ENCODE measurements around the gene YTHDF1.

The YTHDF1 gene

DNA sequence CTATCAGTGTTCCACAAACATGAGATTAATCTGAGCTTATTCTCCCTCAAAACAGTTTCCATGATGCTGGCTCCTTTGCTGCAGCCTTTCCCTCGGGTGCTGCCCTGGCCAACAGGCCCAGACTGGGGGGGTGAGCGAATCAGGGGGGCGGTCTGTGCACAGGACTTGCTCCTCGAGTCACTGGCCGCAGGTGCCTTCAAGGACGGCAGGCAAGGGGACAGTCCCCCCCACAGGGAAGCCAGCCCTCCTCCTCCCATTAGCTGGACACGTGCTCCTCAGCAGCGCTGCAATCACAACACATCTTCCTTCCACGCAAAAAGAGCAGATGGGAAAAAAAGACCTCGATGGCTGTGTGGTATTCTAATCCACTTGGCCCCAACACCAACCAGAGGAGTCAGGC, 10.0 kb downstream of the YTHDF1 start:
- H3K36me3 ChIP-seq (ENCODE audit: insufficient read depth, insufficient read length, low read length) = peaks cover 96% of the 10 kb centered on the region

DNA sequence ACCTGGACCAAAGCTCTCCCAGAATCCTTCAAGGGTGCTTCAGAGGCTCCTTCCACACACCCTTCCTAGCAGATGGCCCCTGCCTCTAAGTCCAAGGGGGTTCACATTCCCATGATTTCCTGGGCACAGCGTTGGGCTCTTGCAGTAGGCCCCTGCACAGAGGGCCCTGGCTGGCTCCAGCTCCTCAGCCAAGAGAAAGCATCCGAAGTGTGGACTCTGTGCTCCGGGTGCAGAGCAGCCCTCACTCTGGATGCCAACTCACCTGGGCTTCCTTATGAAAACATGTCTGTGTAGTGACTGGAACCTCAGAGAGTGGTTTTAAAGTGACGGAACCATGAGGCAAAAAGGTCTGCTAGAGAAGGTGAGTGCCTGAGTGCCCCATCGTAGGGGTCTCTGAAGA, 11.6 kb downstream of the YTHDF1 start:
- peaks cover 2% of the 10 kb centered on the region for H3K4me1 ChIP-seq (ENCODE audit: insufficient read depth, insufficient read length)

More for the DNA sequence above, 10.0 kb downstream of the YTHDF1 start:
- no peak for TF ChIP-seq YY1 (IDR thresholded peaks at IDR 0.05; ENCODE audit: insufficient read depth, insufficient read length)
- no peak for TF ChIP-seq SUZ12 (IDR thresholded peaks at IDR 0.05; ENCODE audit: extremely low read depth, insufficient read depth, insufficient read length)
- no peak for TF ChIP-seq ZNF274 (IDR thresholded peaks at IDR 0.05; ENCODE audit: low read depth, low read length)
- Histone ChIP-seq H3K27me3 (ENCODE audit: insufficient read depth, insufficient read length) (no peaks in the 10 kb centered on the region), H3K9me3 (ENCODE audit: insufficient read depth, low read length) (no peaks in the 10 kb centered on the region), H3K4me1 (ENCODE audit: insufficient read depth, insufficient read length) (peaks cover 2% of the 10 kb centered on the region), H3K4me3 (ENCODE audit: insufficient read length, low read depth) (no peak overlapping the region), H3K9ac (ENCODE audit: insufficient read length, low read depth) (no peak overlapping the region)
- no peak for DNase-seq (ENCODE audit: low read depth, low spot score)

DNA sequence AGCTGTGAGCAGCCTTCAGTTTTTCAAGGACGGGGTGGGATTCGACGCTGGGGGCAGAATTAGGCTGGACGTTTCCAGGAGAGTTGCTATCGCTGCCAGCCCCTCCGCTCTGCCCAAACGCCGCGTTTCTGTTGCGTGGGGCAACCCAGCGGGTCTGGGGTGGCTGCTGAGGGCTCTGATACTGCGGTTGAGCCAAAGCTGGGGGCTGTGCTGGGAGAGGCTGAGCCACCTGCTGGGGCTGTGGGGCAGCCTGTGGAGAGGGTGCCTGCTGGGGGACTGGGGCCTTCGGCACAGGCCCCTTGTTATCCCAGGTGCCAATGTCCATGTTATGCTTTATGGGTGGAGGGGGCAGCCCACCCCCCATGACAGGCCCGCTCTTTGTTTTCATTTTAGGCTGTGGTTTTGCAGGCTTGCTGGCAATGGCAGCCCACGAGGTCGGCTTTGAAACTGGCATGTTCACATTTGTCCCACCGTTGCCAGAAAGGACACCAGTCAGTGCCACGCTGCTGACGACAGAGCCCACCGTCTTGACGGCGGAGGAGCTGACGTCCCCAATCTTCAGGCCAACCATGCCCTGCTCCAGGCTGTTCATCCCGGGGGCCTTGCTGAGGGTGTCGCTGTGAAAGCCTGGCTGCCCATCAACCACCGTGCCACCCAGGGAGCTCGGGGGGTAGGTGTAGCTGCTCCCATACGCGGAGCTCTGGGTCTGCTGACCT, 13.0 kb downstream of the YTHDF1 start:
- H3K4me1 ChIP-seq (ENCODE audit: insufficient read depth, insufficient read length) = peaks cover 2% of the 10 kb centered on the region
- H3K9ac ChIP-seq (ENCODE audit: insufficient read length, low read depth) = no peak overlapping the region
- DNase-seq (ENCODE audit: low read depth, low spot score) = no peak
- TF ChIP-seq YY1 (IDR thresholded peaks at IDR 0.05; ENCODE audit: insufficient read depth, insufficient read length) (no peak), SUZ12 (IDR thresholded peaks at IDR 0.05; ENCODE audit: extremely low read depth, insufficient read depth, insufficient read length) (no peak), ZNF274 (IDR thresholded peaks at IDR 0.05; ENCODE audit: low read depth, low read length) (no peak)
- no peaks in the 10 kb centered on the region for H3K9me3 ChIP-seq (ENCODE audit: insufficient read depth, low read length)
- no peaks in the 10 kb centered on the region for H3K27me3 ChIP-seq (ENCODE audit: insufficient read depth, insufficient read length)
- no peak overlapping the region for H3K4me3 ChIP-seq (ENCODE audit: insufficient read length, low read depth)
- peaks cover 95% of the 10 kb centered on the region for H3K36me3 ChIP-seq (ENCODE audit: insufficient read depth, insufficient read length, low read length)

More for the DNA sequence above, 11.6 kb downstream of the YTHDF1 start:
- no peak overlapping the region for H3K4me3 ChIP-seq (ENCODE audit: insufficient read length, low read depth)
- no peak for DNase-seq (ENCODE audit: low read depth, low spot score)
- no peaks in the 10 kb centered on the region for H3K9me3 ChIP-seq (ENCODE audit: insufficient read depth, low read length)
- H3K27me3 ChIP-seq (ENCODE audit: insufficient read depth, insufficient read length) = no peaks in the 10 kb centered on the region
- TF ChIP-seq YY1 (IDR thresholded peaks at IDR 0.05; ENCODE audit: insufficient read depth, insufficient read length) (no peak), ZNF274 (IDR thresholded peaks at IDR 0.05; ENCODE audit: low read depth, low read length) (no peak), SUZ12 (IDR thresholded peaks at IDR 0.05; ENCODE audit: extremely low read depth, insufficient read depth, insufficient read length) (no peak)
- peaks cover 97% of the 10 kb centered on the region for H3K36me3 ChIP-seq (ENCODE audit: insufficient read depth, insufficient read length, low read length)
- H3K9ac ChIP-seq (ENCODE audit: insufficient read length, low read depth) = no peak overlapping the region

DNA sequence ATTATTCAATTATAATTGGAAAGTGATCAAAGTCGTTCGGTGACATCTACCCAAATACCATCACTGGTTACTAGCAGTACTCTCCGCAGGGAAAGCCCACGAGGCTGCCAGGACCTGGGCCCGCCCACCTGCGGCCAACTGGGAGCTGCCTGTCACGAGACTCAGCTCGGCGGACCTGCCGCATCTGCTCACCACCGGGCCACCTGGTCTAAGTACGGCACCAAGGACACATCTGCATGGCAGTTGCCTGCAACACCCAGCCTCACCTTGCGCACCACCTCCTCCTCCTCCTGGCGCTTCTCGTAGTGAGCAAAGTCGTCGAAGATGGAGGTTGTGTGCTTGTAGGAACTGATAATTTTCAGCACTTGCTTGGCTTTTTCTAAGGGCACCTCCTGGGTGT, 13.9 kb downstream of the YTHDF1 start:
- Histone ChIP-seq H3K4me3 (ENCODE audit: insufficient read length, low read depth) (no peak overlapping the region), H3K36me3 (ENCODE audit: insufficient read depth, insufficient read length, low read length) (peaks cover 93% of the 10 kb centered on the region), H3K4me1 (ENCODE audit: insufficient read depth, insufficient read length) (peaks cover 5% of the 10 kb centered on the region), H3K9ac (ENCODE audit: insufficient read length, low read depth) (no peak overlapping the region), H3K9me3 (ENCODE audit: insufficient read depth, low read length) (no peaks in the 10 kb centered on the region), H3K27me3 (ENCODE audit: insufficient read depth, insufficient read length) (no peaks in the 10 kb centered on the region)
- TF ChIP-seq YY1 (IDR thresholded peaks at IDR 0.05; ENCODE audit: insufficient read depth, insufficient read length) = no peak
- no peak for TF ChIP-seq SUZ12 (IDR thresholded peaks at IDR 0.05; ENCODE audit: extremely low read depth, insufficient read depth, insufficient read length)
- TF ChIP-seq ZNF274 (IDR thresholded peaks at IDR 0.05; ENCODE audit: low read depth, low read length) = no peak
- DNase-seq (ENCODE audit: low read depth, low spot score) = no peak

DNA sequence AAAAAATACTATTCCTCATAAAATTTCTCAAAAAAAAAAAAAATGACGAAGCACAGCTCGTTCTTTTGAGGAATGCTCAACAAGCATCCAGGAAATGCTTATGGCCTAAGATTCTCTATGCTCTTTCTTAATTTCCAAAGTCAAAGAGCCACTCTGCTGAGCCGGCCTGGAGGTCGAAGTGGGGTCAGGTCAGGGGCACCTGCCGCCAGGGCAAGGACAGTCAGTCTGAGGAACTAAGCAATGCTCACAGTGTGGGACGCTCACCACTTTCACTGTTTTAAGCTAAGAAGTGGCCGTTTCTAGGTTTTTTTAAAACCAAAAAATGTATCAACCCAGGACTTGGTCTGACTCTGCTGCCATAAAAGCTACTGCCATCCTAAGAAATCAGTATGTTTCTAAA, 17.3 kb downstream of the YTHDF1 start:
- H3K9me3 ChIP-seq (ENCODE audit: insufficient read depth, low read length) = no peaks in the 10 kb centered on the region
- no peaks in the 10 kb centered on the region for H3K27me3 ChIP-seq (ENCODE audit: insufficient read depth, insufficient read length)
- peaks cover 88% of the 10 kb centered on the region for H3K36me3 ChIP-seq (ENCODE audit: insufficient read depth, insufficient read length, low read length)
- no peak for TF ChIP-seq YY1 (IDR thresholded peaks at IDR 0.05; ENCODE audit: insufficient read depth, insufficient read length)
- TF ChIP-seq ZNF274 (IDR thresholded peaks at IDR 0.05; ENCODE audit: low read depth, low read length) = no peak
- TF ChIP-seq SUZ12 (IDR thresholded peaks at IDR 0.05; ENCODE audit: extremely low read depth, insufficient read depth, insufficient read length) = no peak
- H3K4me3 ChIP-seq (ENCODE audit: insufficient read length, low read depth) = no peak overlapping the region
- no peak overlapping the region for H3K9ac ChIP-seq (ENCODE audit: insufficient read length, low read depth)
- DNase-seq (ENCODE audit: low read depth, low spot score) = no peak
- H3K4me1 ChIP-seq (ENCODE audit: insufficient read depth, insufficient read length) = peaks cover 6% of the 10 kb centered on the region

DNA sequence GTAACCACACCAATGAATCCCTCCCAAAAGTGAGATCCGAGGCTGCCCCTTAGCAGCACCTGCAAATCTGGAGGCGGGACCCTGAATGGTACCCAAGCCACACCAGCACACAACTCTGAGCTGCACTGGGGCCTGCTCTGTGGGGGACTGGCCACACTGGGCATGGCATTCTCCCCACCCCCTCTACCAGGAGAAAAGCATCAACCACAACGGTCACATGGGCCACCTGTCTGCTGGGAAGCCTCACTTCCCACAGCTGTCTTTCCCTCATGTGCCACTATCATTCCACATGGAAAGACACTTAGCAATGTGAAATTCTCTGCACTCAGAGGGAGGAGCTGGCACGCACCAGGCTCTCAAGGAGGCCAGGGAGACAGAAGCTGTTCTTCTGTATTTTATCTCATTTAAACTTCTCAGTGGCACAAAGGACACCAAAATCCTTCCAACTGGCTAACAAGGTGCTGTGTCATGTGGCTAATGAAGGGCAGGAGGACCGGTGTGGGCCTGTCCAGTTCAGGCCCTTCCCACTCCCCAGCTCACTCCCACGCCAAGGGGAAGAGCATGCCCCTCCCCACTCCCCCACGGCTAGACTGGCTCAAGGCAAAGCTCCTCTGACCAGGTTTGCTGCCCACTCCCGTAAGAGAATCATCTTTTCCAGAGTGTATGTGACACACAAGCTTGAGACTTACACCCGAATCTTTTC, 19.0 kb downstream of the YTHDF1 start:
- Histone ChIP-seq H3K4me3 (ENCODE audit: insufficient read length, low read depth) (no peak overlapping the region), H3K27me3 (ENCODE audit: insufficient read depth, insufficient read length) (no peaks in the 10 kb centered on the region), H3K9ac (ENCODE audit: insufficient read length, low read depth) (no peak overlapping the region), H3K4me1 (ENCODE audit: insufficient read depth, insufficient read length) (peaks cover 6% of the 10 kb centered on the region), H3K36me3 (ENCODE audit: insufficient read depth, insufficient read length, low read length) (peaks cover 72% of the 10 kb centered on the region), H3K9me3 (ENCODE audit: insufficient read depth, low read length) (no peaks in the 10 kb centered on the region)
- no peak for TF ChIP-seq SUZ12 (IDR thresholded peaks at IDR 0.05; ENCODE audit: extremely low read depth, insufficient read depth, insufficient read length)
- no peak for DNase-seq (ENCODE audit: low read depth, low spot score)

DNA sequence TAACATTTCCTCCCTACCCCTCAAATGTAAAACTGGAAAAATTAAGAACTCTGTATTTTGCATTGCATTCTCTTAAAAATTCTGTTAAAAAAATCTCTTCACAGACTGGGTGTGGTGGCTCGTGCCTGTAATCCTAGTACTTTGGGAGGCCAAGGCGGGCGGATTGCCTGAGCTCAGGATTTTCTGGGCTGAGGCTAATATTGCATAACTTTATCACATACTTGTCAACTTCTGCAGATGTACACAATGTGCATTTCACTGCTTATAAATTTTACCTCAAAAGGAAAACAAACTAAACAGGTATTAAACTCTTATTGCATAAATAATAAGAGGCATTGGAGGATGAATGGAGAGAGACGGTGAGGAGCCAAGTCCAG, 21.1 kb downstream of the YTHDF1 start:
- H3K36me3 ChIP-seq (ENCODE audit: insufficient read depth, insufficient read length, low read length) = peaks cover 50% of the 10 kb centered on the region

More for the DNA sequence above, 21.1 kb downstream of the YTHDF1 start:
- Histone ChIP-seq H3K4me3 (ENCODE audit: insufficient read length, low read depth) (no peak overlapping the region), H3K4me1 (ENCODE audit: insufficient read depth, insufficient read length) (peaks cover 6% of the 10 kb centered on the region), H3K27me3 (ENCODE audit: insufficient read depth, insufficient read length) (no peaks in the 10 kb centered on the region), H3K9ac (ENCODE audit: insufficient read length, low read depth) (no peak overlapping the region), H3K9me3 (ENCODE audit: insufficient read depth, low read length) (no peaks in the 10 kb centered on the region)
- DNase-seq (ENCODE audit: low read depth, low spot score) = no peak
- TF ChIP-seq ZNF274 (IDR thresholded peaks at IDR 0.05; ENCODE audit: low read depth, low read length) (no peak), YY1 (IDR thresholded peaks at IDR 0.05; ENCODE audit: insufficient read depth, insufficient read length) (no peak), SUZ12 (IDR thresholded peaks at IDR 0.05; ENCODE audit: extremely low read depth, insufficient read depth, insufficient read length) (no peak)

Data from NT2/D1 (cell line).